HG03378 (cell line): Measurements from ENCODE around the gene STAG3.
"Not testable (repeated sequence)": the region's sequence is repeated elsewhere in the genome, so short reads cannot be mapped to it uniquely, and the experiment has no call there.

ENCODE experiments used
- ATAC-seq: cut with Tn5 transposase; IDR thresholded peaks from one replicate; pipeline ENCODE4 v1.9.1; 2021; ENCODE audit warnings: mild to moderate bottlenecking, moderate library complexity; ENCODE audit not compliant: unreplicated experiment

Gene STAG3

DNA sequence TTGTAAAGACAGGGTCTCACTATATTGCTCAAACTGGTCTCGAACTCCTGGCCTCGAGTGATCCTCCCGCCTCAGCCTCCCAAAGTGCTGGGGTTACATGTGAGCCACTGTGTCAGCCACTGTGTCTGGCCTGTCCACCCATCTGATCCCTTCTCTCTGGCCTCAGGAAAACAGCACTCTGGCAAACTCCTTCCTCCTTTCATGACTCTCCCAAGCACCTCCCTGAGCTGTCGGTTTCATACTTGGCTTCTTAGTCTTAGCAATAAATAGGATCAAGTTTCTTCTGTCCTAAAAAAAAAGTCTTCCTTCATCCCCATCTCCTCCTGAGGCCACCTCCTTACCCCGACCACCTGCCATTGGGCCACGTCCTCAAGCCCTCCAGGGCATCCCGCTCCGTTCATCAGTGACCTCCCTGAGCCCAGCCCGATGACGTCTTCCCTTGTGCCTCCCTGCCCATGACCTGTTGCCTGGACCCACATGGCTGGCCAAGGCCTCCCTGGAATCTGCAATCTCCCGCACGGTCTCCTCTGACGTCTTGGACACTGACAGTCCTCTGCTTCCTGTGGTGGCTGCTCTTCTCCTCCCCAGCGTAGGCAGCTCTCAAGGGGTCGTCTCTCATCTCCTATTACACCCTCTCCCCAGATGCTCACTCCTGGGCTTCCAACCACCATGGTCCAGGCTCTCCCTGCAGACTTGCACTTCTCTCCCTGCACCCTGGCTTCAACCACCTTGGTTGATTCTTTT, 68.6 kb downstream of the STAG3 start:
- ATAC-seq = not testable (repeated sequence)

DNA sequence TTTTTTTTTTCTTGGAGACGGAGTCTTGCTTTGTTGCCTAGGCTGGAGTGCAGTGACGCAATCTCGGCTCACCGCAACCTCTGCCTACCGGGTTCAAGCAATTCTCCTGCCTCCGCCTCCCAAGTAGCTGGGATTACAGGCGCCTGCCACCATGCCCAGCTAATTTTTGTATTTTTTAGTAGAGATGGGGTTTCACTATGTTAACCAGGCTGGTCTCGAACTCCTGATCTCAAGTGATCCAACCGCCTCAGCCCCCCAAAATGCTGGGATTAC, 69.1 kb downstream of the STAG3 start:
- not testable (repeated sequence) for ATAC-seq

- no peak for ATAC-seq
Observed at GRCh38 chr7:100247152-100247757, 69.5 kb downstream of the STAG3 start.

GRCh38 chr7:100248483-100248882, 70.8 kb downstream of the STAG3 start:
- ATAC-seq = no peak

- no peak for ATAC-seq
Observed at GRCh38 chr7:100257017-100257416, 79.3 kb downstream of the STAG3 start.

GRCh38 chr7:100259984-100260383, 82.3 kb downstream of the STAG3 start:
- ATAC-seq = not testable (repeated sequence)

- ATAC-seq = not testable (repeated sequence)
Observed at GRCh38 chr7:100262896-100263295, 85.2 kb downstream of the STAG3 start.
